ENCODE data around the gene GNA14.

GNA14 gene

DNA sequence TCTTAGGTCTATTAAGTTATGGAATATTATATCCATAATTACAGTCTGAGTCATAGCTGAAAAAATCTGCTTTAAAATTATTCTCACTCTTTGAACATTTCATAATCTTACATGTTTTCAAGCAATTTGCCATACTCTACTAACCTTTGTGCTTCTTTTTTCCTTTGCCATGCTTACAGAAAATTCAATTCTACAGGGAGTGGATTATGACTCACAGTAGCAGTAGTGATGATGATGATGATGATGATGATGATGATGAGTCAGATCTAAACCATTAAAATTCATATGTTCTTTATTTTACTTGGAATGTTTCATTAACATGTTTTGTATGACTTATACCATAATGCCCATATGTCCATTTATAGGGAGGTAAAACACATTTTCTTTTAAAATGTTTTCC, 263.7 kb downstream of the GNA14 start:
- DNase-seq, result no peak

DNA sequence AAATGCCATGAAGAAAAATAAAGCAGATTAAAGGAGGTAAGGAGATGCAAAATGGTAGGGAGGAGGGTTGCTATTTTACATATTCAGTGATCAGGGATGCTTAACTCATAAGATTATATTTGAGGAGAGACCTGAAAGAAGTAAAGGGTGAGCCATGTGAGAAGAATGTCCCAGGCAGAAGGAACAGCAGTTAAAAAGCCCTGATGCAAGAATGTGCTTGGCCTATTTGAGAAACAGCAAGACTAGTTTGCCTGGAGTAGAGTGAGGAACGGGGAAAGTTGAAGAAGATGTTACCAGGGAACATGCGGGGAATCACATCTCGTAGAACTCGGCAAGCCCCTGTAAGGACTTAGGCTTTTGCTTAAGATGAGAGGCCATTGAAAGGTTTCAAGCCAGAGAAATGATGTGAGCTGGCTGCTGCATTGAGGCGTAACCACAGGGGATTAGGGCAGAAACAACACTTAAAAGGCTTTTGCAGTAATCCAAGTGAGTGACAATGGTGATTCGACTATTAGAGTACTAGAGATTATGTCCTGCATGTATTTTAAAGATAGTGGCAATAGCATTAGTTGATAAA, 272.1 kb downstream of the GNA14 start:
- DNase-seq, result no peak

GRCh38 chr9:77374266-77374665, 273.9 kb downstream of the GNA14 start:
- no peak for DNase-seq
